ENCODE measurements around the gene TMBIM4. TPM values are rescaled to one million over a fixed set of nuclear protein-coding genes. Genes with fewer than 3 reads are reported as not detected.

Gene TMBIM4
- total RNA-seq, 2 experiments from 2014 or later: 19.2 to 57.0 TPM

DNA sequence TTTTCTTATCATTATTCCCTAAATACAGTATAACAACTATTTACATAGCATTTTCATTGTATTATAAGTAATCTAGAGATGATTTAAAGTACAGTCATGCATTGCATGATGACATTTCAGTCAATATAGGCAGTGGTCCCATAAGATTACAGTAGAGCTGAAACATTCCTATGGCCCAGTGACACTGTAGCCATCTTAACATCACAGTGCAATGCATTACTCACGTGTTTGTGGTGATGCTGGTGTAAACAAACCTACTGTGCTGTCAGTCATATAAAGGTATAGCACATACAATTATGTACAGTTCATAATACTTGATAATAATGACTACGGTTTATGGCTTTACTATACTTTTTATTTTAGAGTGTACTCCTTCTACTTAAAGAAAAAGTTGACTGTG, 52.6 kb downstream of the TMBIM4 start:
- Histone ChIP-seq H2AFZ (ENCODE audit: low read length) (no peak overlapping the region), H3K36me3 (ENCODE audit: insufficient read depth, low read length) (peaks cover 25% of the 10 kb centered on the region), H3K9me3 (ENCODE audit: low read length) (no peaks in the 10 kb centered on the region), H3K9me2 (ENCODE audit: insufficient read depth, low read length) (no peaks in the 10 kb centered on the region), H4K20me1 (ENCODE audit: insufficient read depth, low read length) (no peaks in the 10 kb centered on the region), H3K4me2 (ENCODE audit: low read length) (no peak overlapping the region), H3K4me1 (ENCODE audit: insufficient read depth, low read length, poor library complexity, severe bottlenecking) (no peaks in the 10 kb centered on the region), H3K79me2 (ENCODE audit: insufficient read depth, low read depth, low read length) (no peaks in the 10 kb centered on the region), H3K27ac (ENCODE audit: low read depth, low read length, poor library complexity, severe bottlenecking) (no peak overlapping the region), H3K4me3 (ENCODE audit: low read depth, low read length, poor library complexity, severe bottlenecking) (no peak overlapping the region)
- TF ChIP-seq EZH2phosphoT487 (IDR thresholded peaks at IDR 0.05; ENCODE audit: borderline replicate concordance, low read depth, low read length): no peak
- TF ChIP-seq, protein P1, sequence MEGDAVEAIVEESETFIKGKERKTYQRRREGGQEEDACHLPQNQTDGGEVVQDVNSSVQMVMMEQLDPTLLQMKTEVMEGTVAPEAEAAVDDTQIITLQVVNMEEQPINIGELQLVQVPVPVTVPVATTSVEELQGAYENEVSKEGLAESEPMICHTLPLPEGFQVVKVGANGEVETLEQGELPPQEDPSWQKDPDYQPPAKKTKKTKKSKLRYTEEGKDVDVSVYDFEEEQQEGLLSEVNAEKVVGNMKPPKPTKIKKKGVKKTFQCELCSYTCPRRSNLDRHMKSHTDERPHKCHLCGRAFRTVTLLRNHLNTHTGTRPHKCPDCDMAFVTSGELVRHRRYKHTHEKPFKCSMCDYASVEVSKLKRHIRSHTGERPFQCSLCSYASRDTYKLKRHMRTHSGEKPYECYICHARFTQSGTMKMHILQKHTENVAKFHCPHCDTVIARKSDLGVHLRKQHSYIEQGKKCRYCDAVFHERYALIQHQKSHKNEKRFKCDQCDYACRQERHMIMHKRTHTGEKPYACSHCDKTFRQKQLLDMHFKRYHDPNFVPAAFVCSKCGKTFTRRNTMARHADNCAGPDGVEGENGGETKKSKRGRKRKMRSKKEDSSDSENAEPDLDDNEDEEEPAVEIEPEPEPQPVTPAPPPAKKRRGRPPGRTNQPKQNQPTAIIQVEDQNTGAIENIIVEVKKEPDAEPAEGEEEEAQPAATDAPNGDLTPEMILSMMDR (conservative IDR thresholded peaks at IDR 0.05; ENCODE audit: low read length): no peak
- ChIA-PET CTCF (ENCODE audit: unreplicated experiment) (no interaction called here), POLR2A (interaction anchor here (1.2 kb wide), 1 partner anchor 14 kb away, joined by 6 read pairs; no protein-coding TSS in a partner anchor)
- BruUV-seq (replicated peaks): no TSS peak
- DNase-seq (ENCODE audit: low spot score): no peak
- intact Hi-C loops (cut with micrococcal nuclease; ENCODE audit: unreplicated experiment): no loop called here

DNA sequence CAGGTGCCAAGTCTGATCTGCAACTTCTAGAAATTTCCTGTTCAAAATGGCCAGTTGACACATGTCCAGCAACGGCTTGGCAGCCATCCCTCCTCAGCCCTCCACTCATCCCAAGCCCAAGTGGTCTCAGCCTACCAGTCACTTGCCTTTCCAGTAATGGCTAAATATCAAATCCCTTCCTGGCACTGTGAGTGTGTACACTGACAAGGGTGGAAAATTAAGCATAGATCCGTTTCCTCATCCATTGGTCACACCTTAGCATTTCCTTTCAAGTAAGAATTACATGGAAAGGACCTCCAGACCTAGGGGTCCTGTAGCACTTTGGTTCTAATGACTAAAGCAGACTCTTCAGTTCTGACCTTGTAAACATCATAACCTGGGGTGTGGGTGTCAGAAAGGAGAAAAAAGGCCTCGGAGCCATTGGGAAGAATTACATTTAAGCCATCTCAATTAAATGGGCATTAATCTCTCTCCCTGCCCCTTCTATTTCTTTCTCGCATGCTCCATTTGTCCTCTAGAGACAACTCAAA, 54.7 kb downstream of the TMBIM4 start:
- Histone ChIP-seq H2AFZ (ENCODE audit: low read length) (no peak overlapping the region), H4K20me1 (ENCODE audit: insufficient read depth, low read length) (no peaks in the 10 kb centered on the region), H3K4me2 (ENCODE audit: low read length) (no peak overlapping the region), H3K27ac (ENCODE audit: low read depth, low read length, poor library complexity, severe bottlenecking) (no peak overlapping the region), H3K4me3 (ENCODE audit: low read depth, low read length, poor library complexity, severe bottlenecking) (no peak overlapping the region), H3K36me3 (ENCODE audit: insufficient read depth, low read length) (peaks cover 4% of the 10 kb centered on the region), H3K4me1 (ENCODE audit: insufficient read depth, low read length, poor library complexity, severe bottlenecking) (no peaks in the 10 kb centered on the region), H3K9me3 (ENCODE audit: low read length) (no peaks in the 10 kb centered on the region), H3K9me2 (ENCODE audit: insufficient read depth, low read length) (no peaks in the 10 kb centered on the region), H3K79me2 (ENCODE audit: insufficient read depth, low read depth, low read length) (no peaks in the 10 kb centered on the region)
- ChIA-PET CTCF (ENCODE audit: unreplicated experiment) (no interaction called here), POLR2A (interaction anchor here (0.7 kb wide), 1 partner anchor 26 kb away, joined by 3 read pairs; no protein-coding TSS in a partner anchor)
- BruUV-seq (replicated peaks): no TSS peak
- no peak for DNase-seq (ENCODE audit: low spot score)
- TF ChIP-seq EZH2phosphoT487 (IDR thresholded peaks at IDR 0.05; ENCODE audit: borderline replicate concordance, low read depth, low read length): no peak
- intact Hi-C loops (cut with micrococcal nuclease; ENCODE audit: unreplicated experiment): no loop called here

- no peaks in the 10 kb centered on the region for H3K36me3 ChIP-seq (ENCODE audit: insufficient read depth, low read length)
- no peak overlapping the region for H3K4me2 ChIP-seq (ENCODE audit: low read length)
- no peaks in the 10 kb centered on the region for H3K9me2 ChIP-seq (ENCODE audit: insufficient read depth, low read length)
- CTCF ChIA-PET (ENCODE audit: unreplicated experiment): no interaction called here
- no peak overlapping the region for H3K27ac ChIP-seq (ENCODE audit: low read depth, low read length, poor library complexity, severe bottlenecking)
- intact Hi-C loops (cut with micrococcal nuclease; ENCODE audit: unreplicated experiment): no loop called here
- H4K20me1 ChIP-seq (ENCODE audit: insufficient read depth, low read length): no peaks in the 10 kb centered on the region
- no peaks in the 10 kb centered on the region for H3K4me1 ChIP-seq (ENCODE audit: insufficient read depth, low read length, poor library complexity, severe bottlenecking)
- H3K79me2 ChIP-seq (ENCODE audit: insufficient read depth, low read depth, low read length): no peaks in the 10 kb centered on the region
- H3K9me3 ChIP-seq (ENCODE audit: low read length): no peaks in the 10 kb centered on the region
- POLR2A ChIA-PET: interaction anchor here (0.7 kb wide), 1 partner anchor 543 kb away, joined by 3 read pairs; no protein-coding TSS in a partner anchor
- no peak overlapping the region for H2AFZ ChIP-seq (ENCODE audit: low read length)
- DNase-seq (ENCODE audit: low spot score): no peak
- TF ChIP-seq EZH2phosphoT487 (IDR thresholded peaks at IDR 0.05; ENCODE audit: borderline replicate concordance, low read depth, low read length): no peak
- TF ChIP-seq, protein P1 (conservative IDR thresholded peaks at IDR 0.05; ENCODE audit: low read length): no peak
- no TSS peak for BruUV-seq (replicated peaks)
- no peak overlapping the region for H3K4me3 ChIP-seq (ENCODE audit: low read depth, low read length, poor library complexity, severe bottlenecking)
These were observed 56.3 kb downstream of the TMBIM4 start for GRCh38 chr12:66113471-66113870.
